Endometrium (tissue), 2 donors: ENCODE measurements around the gene PARS2.

Experiments used
- FAIRE-seq: peaks from 2 replicates; lab custom pipeline; 2012; peaks lifted over from hg19 to GRCh38; lab: Jason Lieb, UNC
- donor health status: control.
- donor health status: control.

Gene PARS2

GRCh38 chr1:54764133-54764921 lies at the start of gene PARS2:
Gene PARS2 (minus strand): TSS chr1:54764523. CDS start chr1:54759161, 5,362 bp downstream.
- peak; percentile 99 for FAIRE-seq

DNA sequence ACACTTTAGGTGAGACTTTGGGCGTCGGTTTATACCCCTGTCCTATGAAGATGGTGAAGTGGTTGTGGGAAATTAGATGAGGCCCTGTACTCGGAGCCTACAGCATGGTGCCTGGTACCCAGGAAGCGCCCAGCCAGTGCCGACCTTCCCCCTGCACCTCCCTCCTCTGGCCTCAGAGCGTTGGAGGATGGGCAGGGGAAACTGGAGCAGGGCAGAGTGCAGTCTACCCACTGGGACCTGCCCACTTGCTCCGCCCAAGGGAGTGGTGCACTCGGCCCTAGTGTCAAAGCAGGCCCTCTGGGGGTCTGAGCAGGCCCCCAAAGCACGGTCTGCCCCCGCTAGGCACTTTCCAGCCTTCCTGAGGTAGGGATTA lies 49.8 kb upstream of the PARS2 start:
- no peak for FAIRE-seq

- FAIRE-seq = no peak
Measured at GRCh38 chr1:54813485-54814125, 49.3 kb upstream of the PARS2 start.

DNA sequence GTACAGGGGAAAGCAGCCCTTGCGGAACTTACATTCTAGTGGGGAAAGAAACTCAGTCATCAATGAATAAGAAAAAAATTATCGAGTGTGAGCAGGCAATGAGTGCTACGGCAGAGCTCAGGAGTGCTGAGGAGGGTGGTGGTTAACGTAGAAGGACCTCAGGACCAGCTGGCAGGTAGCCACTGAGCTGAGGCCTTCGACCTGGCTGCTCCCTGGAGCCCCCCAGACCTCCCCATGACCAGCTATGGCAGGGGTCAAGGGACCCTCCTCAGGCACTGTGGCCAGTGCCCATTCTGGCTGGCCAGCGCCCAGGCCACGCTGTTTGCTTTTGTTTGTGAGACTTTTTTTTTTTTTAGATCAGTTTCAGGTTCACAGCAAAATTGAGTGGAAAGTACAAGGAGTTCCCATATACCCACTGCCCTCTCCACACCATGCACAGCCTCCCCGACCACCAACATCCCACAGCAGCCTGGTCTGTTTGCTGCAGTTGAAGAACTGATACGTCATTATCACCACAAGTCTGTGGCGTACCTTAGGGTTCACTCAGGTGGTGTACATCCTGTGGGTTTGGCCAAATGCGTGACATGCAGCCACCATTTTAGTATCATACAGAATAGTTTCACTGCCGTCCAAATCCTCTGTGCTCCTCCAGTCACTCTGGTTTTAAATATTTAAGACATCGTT lies 48.6 kb upstream of the PARS2 start:
- FAIRE-seq = no peak

DNA sequence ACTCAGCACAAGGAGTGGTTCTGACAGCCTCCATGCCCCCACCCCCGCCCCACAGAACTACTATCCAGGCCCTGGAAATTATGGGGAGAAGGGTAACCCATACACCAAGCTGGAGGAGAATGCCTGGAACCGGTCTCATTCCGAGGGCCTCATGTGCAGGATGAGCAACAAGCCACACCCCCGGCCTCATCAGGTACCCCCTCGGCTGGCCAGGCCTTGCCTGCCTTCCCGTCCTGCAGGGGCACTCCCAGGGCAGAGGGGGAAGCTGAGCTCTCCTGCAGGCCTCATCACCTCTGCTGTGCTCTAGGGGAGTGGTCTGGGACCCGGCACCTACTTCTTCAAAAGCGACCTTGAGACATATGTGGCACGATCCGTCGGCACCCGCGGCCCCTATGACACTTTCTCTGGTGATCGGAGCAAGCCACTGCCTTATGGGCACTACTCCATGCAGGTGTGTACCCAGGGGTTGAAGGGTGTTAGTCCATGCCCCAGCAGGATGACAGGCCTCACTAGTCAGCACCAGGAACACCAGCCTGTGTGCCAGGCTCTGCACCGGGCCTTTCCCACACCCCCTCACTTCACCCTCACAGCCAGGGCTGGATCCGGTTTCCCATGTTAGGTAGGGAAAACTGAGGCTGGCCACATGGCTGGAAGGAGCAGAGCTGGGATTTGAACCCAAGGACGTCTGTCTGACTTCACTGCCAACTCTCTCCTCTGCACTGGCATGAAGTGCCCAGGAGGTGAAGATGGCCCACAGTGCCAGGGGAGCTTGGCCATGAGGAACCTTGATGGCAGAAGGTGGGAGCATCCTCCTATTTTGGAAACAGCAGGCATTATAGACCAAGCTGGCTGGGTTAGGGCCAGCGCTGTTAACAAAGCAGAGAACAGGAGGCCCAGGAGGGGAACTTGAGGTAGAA lies 47.7 kb upstream of the PARS2 start:
- no peak for FAIRE-seq

- FAIRE-seq = no peak
Measured at GRCh38 chr1:54811066-54811465, 46.7 kb upstream of the PARS2 start.

DNA sequence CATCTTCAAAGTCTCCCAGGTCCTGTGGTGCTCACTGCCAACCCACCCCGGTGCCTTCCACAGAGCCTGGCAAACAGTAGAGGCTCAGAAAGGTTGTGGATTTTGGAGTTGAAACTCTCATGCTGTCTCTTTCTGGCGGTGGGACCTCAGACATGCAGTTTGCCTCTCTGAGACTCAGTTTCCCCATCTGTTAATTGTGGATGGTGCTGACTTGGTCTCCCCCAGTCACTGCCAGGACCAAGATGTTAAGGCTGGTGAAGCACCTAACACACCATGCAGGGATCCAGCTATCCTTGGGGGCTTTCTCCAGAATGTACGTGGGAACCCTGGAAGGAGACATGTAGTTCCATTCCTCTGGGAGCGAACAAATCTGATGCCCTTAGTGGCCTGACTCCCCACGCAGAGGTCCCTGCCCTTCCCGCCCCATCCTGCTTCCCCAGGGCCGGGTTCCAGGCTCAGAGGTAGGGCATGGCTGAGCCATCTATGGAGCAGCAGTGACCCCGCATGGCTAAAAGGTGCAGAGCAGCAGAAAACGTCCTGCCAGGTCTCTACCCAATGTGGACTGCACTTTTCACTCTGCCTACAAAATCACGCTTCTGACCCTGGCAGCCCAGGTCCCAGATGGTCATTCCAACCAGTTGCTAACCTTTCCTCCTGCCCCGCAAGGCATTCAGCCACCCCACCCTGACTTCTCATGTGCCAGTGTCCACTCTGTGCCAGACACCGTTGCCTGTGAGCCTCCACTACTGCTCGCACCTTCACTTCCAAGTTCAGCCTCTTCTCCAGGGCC lies 46.0 kb upstream of the PARS2 start:
- no peak for FAIRE-seq

DNA sequence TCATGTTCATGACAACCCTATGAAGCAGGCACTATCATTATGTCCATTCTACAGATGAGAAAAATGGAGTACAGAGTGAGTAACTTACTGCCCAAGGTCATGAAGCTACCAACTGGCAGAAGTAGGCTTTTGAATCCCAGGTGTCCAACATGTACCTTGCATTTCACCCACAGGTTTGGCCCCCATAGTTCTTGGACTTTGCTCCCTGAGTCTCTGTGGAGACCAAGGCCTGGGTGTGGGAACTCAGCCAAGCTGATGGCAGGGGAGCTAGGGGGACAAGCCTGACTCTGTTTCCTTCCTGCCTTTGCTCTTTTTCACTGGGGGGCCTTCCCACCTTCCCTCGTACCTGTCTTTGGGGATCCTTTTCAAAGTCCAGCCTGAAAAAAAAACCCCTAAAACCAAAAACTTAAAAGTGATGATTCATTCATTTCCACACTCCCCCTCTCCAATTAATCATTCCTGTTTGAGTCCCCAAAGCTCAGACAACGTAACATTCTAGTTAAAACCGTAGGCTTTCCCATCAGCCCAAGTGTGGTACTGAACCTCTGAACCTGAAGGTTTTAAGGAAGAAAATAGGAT lies 45.3 kb upstream of the PARS2 start:
- FAIRE-seq = no peak

DNA sequence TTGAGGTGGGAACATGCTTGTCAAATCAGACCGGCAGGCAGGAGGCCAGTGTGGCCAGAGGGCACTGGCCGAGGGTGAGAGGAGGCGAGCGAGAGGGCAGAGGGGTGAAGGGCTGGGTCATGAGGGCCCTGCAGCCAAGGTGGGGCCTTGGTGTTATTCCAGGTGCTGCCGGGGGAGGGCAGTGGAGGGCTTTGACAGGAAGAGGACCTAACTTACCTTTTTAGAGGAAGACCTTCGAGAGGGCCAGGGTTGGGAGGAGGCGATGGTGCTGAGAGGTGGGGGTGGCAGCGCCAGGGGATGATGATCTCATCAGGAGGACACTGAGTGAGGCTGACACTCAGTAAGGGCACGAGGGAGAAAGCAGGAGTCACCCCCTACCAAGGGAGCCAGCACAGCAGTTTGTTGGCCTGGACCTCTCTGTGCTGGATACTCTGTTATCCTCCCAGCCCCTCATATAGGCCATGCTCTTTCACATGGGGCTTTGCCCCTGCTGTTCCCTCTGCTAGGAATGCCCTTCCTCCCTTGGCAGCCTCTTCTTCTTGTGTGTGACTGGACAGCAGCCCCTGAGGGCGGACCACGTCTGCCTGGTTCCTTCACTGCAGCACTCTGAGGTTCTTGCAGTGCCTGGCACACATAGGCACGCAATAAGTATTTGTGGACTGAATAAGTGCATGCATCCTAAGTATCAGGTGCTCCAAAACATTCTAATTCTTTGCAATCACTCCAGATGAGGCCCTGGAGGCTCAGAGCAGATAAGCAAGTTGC lies 44.3 kb upstream of the PARS2 start:
- no peak for FAIRE-seq

DNA sequence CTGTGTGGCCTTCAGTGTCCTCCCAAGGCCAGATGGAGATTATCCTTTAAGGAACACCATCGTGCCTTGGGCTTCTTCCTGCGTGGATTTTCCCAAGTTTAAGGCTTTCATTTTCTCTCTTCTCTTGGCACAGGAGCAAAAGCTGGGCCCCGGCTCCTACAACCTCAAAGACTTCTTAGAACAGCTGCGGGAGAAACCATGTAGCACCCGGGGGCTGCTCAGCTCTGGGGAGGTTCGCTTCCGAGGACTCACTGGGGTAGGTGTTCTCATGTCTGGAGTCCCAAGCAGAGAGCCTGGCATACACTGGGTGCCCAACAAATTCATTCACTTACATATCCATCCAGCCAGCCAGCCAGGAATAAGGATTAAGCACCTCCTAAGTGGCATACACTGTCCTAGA lies 43.4 kb upstream of the PARS2 start:
- no peak for FAIRE-seq

DNA sequence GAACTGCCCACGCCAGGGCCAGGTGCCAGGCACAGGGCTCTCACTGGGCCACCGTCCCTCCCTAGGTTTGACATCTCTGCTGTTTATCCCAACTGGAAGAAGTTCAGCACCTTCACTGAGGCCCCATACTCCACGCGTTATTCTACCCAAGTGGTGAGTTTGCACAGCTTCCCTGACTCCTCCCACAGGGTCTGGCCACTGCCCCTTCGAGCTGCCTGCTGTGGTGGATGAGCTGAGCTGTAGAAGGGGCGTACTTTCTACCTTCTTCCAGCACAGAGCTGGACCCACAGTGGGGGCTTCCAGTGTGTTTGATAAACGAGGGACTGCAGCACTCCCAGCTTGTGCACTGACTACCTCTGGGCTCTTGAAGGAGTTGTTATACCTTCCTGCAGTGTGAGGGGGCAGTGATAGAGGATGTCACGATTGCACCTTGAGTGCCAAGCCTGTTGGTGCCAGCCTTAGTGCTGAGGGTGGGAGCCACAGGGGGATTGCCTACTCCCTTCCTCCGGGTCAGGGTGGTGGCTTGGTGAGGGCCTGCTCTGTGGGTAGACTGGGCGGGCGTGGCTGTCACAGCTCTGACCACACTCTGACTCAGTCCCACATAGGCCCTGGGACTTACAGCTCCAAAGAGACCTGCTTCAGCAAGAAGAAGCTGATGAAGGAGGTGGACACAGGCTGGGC lies 42.7 kb upstream of the PARS2 start:
- no peak for FAIRE-seq

DNA sequence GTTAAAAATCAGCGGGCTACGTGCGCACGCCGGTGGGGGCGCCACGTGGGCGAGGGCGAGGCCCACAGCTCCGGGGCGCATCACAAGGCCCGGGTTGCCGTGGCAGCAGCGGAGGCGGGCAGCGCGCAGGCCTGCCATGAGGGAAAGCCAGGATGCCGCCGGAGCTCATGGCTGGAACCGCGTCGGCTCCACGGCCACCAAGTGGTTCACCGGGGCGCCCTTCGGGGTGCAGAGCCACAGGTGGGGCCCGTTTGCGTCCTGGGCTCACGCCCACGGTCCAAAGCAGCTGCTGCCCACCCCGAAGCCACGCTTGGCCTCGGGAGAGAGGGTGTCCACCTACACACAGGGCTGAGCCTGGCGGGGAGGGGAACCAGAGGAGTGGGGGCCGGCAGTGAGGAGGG lies 41.7 kb upstream of the PARS2 start:
- no peak for FAIRE-seq

DNA sequence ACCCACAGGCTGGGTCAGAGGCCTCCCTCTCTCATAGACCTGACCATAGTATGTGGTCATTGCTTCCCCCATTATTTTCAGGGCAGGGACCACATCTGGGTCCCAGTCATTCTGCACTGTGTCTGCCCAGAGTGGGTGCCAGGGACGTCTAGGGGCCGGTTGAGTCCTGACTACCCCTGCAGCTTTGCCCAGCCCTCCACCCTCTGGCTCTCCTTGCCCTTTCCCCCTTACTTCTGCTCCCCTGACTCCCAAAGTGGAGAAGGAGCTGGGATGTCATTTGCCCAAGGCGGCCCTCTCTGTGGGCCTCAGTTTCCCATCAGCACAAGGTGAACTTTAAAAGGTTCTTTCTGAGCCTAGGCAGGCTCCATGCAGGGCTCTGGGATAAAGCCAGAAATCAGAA lies 41.1 kb upstream of the PARS2 start:
- FAIRE-seq = no peak

DNA sequence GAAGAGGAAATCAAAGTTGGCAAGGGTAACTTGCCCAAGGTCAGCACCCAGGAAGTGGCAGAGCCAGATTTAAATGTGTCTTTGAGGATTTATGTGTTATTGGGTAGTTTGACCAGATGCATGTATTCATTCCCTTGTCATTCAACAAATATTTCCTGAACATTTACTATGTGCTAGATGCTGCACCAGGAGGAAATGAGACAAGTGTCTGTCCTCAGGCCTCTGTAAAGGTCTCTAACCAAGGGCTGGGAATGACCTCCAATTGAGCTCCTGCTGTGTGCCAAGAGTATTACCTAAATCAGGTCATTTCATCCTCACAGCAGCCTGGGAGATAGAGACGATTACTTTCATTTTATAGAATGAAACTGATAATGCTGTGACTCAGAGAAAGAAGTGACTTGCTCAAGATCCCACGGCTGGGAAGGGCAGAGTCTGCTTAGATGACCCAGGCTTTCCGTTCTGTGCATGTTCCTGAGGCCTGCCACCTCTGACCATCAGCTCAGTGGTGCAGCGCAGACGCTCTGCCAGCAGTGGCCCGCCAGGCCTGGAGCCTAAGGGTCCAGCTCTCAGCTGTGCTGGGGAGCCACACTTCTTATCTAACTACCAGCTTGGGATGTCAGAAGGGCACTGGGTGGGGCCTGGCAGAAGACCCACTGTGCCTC lies 40.3 kb upstream of the PARS2 start:
- no peak for FAIRE-seq

DNA sequence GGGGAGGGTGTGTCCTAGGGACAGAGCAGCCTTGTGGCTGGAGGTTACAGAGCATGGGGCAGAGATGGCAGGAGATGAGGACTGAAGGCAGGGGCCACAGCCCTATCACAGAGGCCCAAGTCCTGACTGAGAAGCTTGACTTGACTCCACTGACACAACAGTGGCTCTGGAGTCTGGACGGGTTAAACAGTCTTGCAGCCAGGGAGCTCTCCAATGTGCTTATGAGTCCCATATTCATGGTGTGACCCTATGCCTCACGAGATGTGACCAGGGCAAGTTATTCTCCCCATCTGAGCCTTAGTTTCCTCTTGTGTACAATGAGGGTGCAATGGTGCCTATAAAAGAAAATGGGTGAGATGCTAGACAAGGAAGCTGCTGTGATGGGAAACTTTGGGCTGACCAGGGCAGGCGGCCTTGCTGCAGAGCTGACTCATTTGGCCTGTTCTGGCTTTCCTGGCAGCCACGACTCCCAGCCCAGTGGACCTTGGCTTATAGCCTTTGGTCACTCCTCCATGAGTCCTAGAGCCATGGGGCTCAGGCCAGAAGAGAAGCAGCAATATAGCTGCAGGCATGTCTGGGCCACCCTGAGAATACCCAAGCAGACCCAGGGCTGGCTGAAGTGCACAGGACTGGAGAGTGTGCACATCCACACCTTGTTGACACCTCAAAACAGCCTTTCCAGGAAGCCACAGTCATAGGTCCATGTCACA lies 39.6 kb upstream of the PARS2 start:
- no peak for FAIRE-seq

- no peak for FAIRE-seq
Measured at GRCh38 chr1:54800899-54801759, 36.8 kb upstream of the PARS2 start, which contains the start of gene TTC22. Gene TTC22 (minus strand): TSS chr1:54801323. CDS start chr1:54801163, 160 bp downstream.
